Subcutaneous abdominal adipose tissue (tissue), 5 donors: ENCODE results near the gene HAPLN2.

Experiments used
- H3K27ac ChIP-seq: one replicate; pipeline ENCODE4 v1.7.0; 2013; ENCODE audit warnings: low read depth, mild to moderate bottlenecking, inconsistent platforms, low read length, moderate library complexity
- H3K27me3 ChIP-seq, 5 donors: one replicate each; pipeline ENCODE4 v1.7.0; 2013; ENCODE audit warnings: low read length in 5 of 5, inconsistent platforms in 1 of 5; ENCODE audit not compliant: control insufficient read depth in 5 of 5, insufficient read depth in 4 of 5
- H3K36me3 ChIP-seq, 5 donors: one replicate each; pipeline ENCODE4 v1.7.0; 2013; ENCODE audit warnings: low read length in 5 of 5; ENCODE audit not compliant: control insufficient read depth in 5 of 5, insufficient read depth in 5 of 5
- H3K4me1 ChIP-seq, 5 donors: one replicate each; pipeline ENCODE4 v1.7.0; 2013; ENCODE audit warnings: low read length in 5 of 5, mild to moderate bottlenecking in 3 of 5, moderate library complexity in 1 of 5; ENCODE audit not compliant: control insufficient read depth in 5 of 5, insufficient read depth in 5 of 5
- H3K4me3 ChIP-seq, 5 donors: one replicate each; pipeline ENCODE4 v1.7.0; 2013; ENCODE audit warnings: low read length in 5 of 5, low read depth in 1 of 5
- H3K9ac ChIP-seq, 5 donors: one replicate each; pipeline ENCODE4 v1.7.0; 2013; ENCODE audit warnings: low read length in 5 of 5, mild to moderate bottlenecking in 4 of 5, moderate library complexity in 3 of 5
- H3K9me3 ChIP-seq, 5 donors: one replicate each; pipeline ENCODE4 v1.7.0; 2013; ENCODE audit warnings: low read length in 5 of 5; ENCODE audit not compliant: control insufficient read depth in 5 of 5
- donor health status: healthy.
- donor health status: healthy.
- donor health status: healthy.
- donor health status: healthy.
- donor health status: healthy.

Gene HAPLN2

DNA sequence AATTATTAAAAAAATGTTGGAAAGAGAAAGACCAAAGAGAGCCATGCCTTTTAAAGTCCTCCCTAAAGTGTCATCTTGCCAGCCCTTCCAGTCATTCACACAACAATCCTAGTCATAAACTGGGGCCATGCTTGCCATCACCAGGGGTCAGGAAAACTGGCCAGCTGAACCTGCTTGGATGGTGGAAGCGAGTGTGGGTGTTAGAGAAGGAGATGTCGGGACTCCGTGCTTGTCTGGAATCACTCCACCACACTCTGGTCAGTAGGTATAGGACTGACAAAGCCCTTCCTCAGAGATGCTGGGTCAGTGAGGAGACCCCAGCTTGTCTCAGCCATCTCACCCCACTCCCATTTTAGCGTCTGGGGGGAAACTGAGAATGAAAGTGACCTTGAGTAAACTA is 3.3 kb upstream of the HAPLN2 start:
- Histone ChIP-seq H3K36me3 (no peaks in the 10 kb centered on the region), H3K27me3 (peaks cover 4 to 37% (median 28%) of the 10 kb centered on the region in 5 donors), H3K4me1 (peaks cover 0 to 8% (median 5%) of the 10 kb centered on the region in 5 donors), H3K27ac (no peak overlapping the region), H3K9me3 (no peaks in the 10 kb centered on the region), H3K4me3 (no peak overlapping the region), H3K9ac (no peak overlapping the region)

GRCh38 chr1:156616463-156616862 is 2.8 kb upstream of the HAPLN2 start:
- H3K27me3 ChIP-seq = peaks cover 4 to 35% (median 28%) of the 10 kb centered on the region in 5 donors
- no peak overlapping the region for H3K4me3 ChIP-seq
- no peak overlapping the region for H3K9ac ChIP-seq
- H3K27ac ChIP-seq = no peak overlapping the region
- peaks cover 0 to 8% (median 5%) of the 10 kb centered on the region in 5 donors for H3K4me1 ChIP-seq
- no peaks in the 10 kb centered on the region for H3K36me3 ChIP-seq
- no peaks in the 10 kb centered on the region for H3K9me3 ChIP-seq

- Histone ChIP-seq H3K27me3 (peaks cover 12 to 50% (median 39%) of the 10 kb centered on the region in 5 donors), H3K36me3 (no peaks in the 10 kb centered on the region), H3K4me3 (no peak overlapping the region), H3K9ac (no peak overlapping the region), H3K27ac (no peak overlapping the region), H3K9me3 (no peaks in the 10 kb centered on the region), H3K4me1 (peaks cover 2 to 19% (median 14%) of the 10 kb centered on the region in 5 donors)
These were observed 354 bp downstream of the HAPLN2 start for GRCh38 chr1:156619582-156619955.

DNA sequence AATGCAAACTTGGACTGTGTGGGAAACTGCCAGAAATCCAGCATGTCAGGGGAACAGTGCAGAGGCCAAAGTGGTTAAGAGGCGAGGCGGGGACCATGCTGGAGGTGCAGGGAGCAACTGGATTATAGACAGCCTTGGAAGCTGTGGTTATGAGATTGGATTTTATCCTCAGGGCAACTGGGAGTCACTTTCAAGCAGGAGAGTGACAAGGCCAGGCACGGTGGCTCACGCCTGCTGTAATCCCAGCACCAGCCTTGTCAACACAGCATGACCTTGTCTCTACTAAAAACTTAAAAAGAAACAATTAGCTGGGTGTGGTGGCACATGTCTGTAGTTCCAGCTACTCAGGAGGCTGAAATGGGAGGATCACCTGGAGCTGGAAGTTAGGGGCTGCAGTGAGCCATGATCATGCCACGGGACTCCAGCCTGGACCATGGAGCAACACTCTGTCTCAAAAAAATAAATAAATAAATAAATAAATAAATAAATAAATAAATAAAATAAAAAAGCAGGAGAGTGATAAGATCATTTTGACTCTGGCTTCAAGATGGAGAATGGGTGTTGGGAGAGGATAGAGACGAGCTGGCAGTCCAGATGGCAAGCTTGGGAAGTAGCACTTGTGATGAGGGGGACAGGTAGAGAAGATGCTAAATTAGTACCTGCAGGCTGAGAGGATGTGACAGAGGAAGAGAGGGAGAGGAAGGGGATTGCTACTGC is 3.5 kb downstream of the HAPLN2 start:
- Histone ChIP-seq H3K27me3 (peaks cover 17 to 59% (median 45%) of the 10 kb centered on the region in 5 donors), H3K4me3 (no peak overlapping the region), H3K27ac (no peak overlapping the region)

GRCh38 chr1:156623946-156624813 is 5.0 kb downstream of the HAPLN2 start:
- Histone ChIP-seq H3K36me3 (no peaks in the 10 kb centered on the region), H3K4me3 (peak overlapping the region in 4 of 5 donors; percentile 36 to 62 (median 52)), H3K27ac (no peak overlapping the region), H3K4me1 (peaks cover 0 to 26% (median 24%) of the 10 kb centered on the region in 5 donors), H3K9me3 (no peaks in the 10 kb centered on the region), H3K9ac (no peak overlapping the region), H3K27me3 (peaks cover 17 to 55% (median 40%) of the 10 kb centered on the region in 5 donors)

More for the DNA sequence above, 3.5 kb downstream of the HAPLN2 start:
- no peaks in the 10 kb centered on the region for H3K9me3 ChIP-seq
- H3K36me3 ChIP-seq = no peaks in the 10 kb centered on the region
- no peak overlapping the region for H3K9ac ChIP-seq
- H3K4me1 ChIP-seq = peaks cover 0 to 26% (median 24%) of the 10 kb centered on the region in 5 donors

GRCh38 chr1:156624814-156625435 is 5.7 kb downstream of the HAPLN2 start:
- H3K27me3 ChIP-seq = peaks cover 18 to 49% (median 35%) of the 10 kb centered on the region in 5 donors
- H3K9ac ChIP-seq = no peak overlapping the region
- H3K36me3 ChIP-seq = no peaks in the 10 kb centered on the region
- H3K4me3 ChIP-seq = peak overlapping the region in 4 of 5 donors; percentile 36 to 62 (median 52)
- H3K9me3 ChIP-seq = no peaks in the 10 kb centered on the region
- H3K4me1 ChIP-seq = peaks cover 0 to 26% (median 24%) of the 10 kb centered on the region in 5 donors
- no peak overlapping the region for H3K27ac ChIP-seq

GRCh38 chr1:156625436-156626078 is 6.3 kb downstream of the HAPLN2 start:
- no peak overlapping the region for H3K27ac ChIP-seq
- H3K36me3 ChIP-seq = no peaks in the 10 kb centered on the region
- H3K9me3 ChIP-seq = no peaks in the 10 kb centered on the region
- peaks cover 18 to 46% (median 36%) of the 10 kb centered on the region in 5 donors for H3K27me3 ChIP-seq
- H3K4me3 ChIP-seq = peak overlapping the region in 2 of 5 donors; percentile 9 to 54
- H3K9ac ChIP-seq = no peak overlapping the region
- H3K4me1 ChIP-seq = peaks cover 0 to 26% (median 24%) of the 10 kb centered on the region in 5 donors

- no peak overlapping the region for H3K9ac ChIP-seq
- peaks cover 18 to 46% (median 34%) of the 10 kb centered on the region in 5 donors for H3K27me3 ChIP-seq
- no peak overlapping the region for H3K27ac ChIP-seq
- H3K4me1 ChIP-seq = peaks cover 0 to 26% (median 24%) of the 10 kb centered on the region in 5 donors
- no peak overlapping the region for H3K4me3 ChIP-seq
- no peaks in the 10 kb centered on the region for H3K36me3 ChIP-seq
- H3K9me3 ChIP-seq = no peaks in the 10 kb centered on the region
These were observed 6.8 kb downstream of the HAPLN2 start for GRCh38 chr1:156626079-156626438.

DNA sequence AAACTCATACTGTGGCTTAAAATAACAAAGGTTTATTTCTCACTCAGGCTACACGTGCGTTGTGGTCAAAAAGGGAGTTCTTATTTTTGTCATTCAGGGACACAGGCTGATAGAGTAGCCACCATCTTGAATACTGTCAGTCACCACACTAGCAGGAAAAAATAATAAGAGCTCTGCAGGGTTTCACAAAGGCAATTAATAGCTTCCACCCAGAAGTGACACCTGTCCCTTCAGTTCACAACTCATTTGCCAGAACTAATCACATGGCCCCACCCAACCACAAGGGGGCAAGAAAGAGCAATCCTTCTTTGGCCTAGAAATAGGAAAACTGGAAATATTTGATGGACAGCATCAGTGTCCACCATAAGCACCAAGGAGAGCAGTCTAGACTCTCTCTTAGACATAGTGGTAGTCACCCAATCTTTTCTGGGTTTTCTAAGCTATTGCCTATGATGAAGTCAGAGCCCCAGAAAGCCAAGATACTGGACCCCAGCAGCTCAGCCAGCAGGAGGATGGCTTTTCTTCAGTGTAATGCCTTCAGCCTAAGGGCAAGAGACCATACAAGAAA is 8.2 kb downstream of the HAPLN2 start:
- Histone ChIP-seq H3K27ac (no peak overlapping the region), H3K27me3 (peaks cover 18 to 48% (median 39%) of the 10 kb centered on the region in 5 donors), H3K9me3 (no peaks in the 10 kb centered on the region), H3K4me1 (peaks cover 0 to 26% (median 24%) of the 10 kb centered on the region in 5 donors), H3K36me3 (no peaks in the 10 kb centered on the region), H3K4me3 (no peak overlapping the region), H3K9ac (no peak overlapping the region)
